ENCODE data around the gene KIF9. TPM values are rescaled to one million over a fixed set of nuclear protein-coding genes. Genes with fewer than 3 reads are reported as not detected.
"Not testable (repeated sequence)": the region's sequence is repeated elsewhere in the genome, so short reads cannot be mapped to it uniquely, and the experiment has no call there.

The KIF9 gene
- total RNA-seq, 1 experiment from 2014 or later, result 13.1 TPM

GRCh38 chr3:47259114-47259513 is 23.5 kb downstream of the KIF9 start:
- TF ChIP-seq SP1 (IDR thresholded peaks at IDR 0.05; ENCODE audit: low read depth) (no peak), CEBPB (IDR thresholded peaks at IDR 0.05; ENCODE audit: low read depth) (no peak), EZH2 (IDR thresholded peaks at IDR 0.05) (no peak), YY1 (IDR thresholded peaks at IDR 0.05; ENCODE audit: extremely low read depth, insufficient replicate concordance, low read depth, low read length) (no peak), FOSL1 (IDR thresholded peaks at IDR 0.05; ENCODE audit: low read depth) (no peak), CBX3 (IDR thresholded peaks at IDR 0.05; ENCODE audit: low read depth) (no peak), ATF3 (IDR thresholded peaks at IDR 0.05) (no peak), SRF (IDR thresholded peaks at IDR 0.05; ENCODE audit: low read depth) (no peak), ZNF274 (IDR thresholded peaks at IDR 0.05; ENCODE audit: low read depth, low read length) (no peak), EGR1 (IDR thresholded peaks at IDR 0.05; ENCODE audit: low read depth) (no peak)
- ChIA-PET POLR2A (no interaction called here), CTCF (no interaction called here)

DNA sequence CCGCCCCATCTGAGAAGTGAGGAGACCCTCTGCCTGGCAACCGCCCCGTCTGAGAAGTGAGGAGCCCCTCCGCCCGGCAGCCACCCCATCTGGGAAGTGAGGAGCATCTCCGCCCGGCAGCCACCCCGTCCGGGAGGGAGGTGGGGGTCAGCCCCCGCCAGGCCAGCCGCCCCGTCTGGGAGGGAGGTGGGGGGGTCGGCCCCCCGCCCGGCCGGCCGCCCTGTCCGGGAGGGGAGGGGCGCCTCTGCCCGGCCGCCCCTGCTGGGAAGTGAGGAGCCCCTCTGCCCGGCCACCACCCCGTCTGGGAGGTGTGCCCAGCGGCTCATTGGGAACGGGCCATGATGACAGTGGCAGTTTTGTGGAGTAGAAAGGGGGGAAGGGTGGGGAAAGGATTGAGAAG is 26.3 kb downstream of the KIF9 start:
- intact Hi-C loops (cut with micrococcal nuclease); H3K36me3 ChIP-seq (ENCODE audit: control insufficient read depth in 1 of 2, insufficient read depth in 2 of 2, low read length in 2 of 2); RAD21 ChIA-PET (ENCODE audit: low non-redundant PET in 1 of 2, low total read pairs in 2 of 2, uncharacterized antibody in 2 of 2, unreplicated experiment in 2 of 2); H2AFZ ChIP-seq (ENCODE audit: low read depth, low read length, poor library complexity, severe bottlenecking); CTCF ChIA-PET; H3K4me1 ChIP-seq (ENCODE audit: control insufficient read depth in 1 of 2, insufficient read depth in 2 of 2, low read length in 2 of 2); ATAC-seq; H3K27ac ChIP-seq (ENCODE audit: low read depth, low read length); H3K9me2 ChIP-seq (ENCODE audit: insufficient read depth); H3K79me2 ChIP-seq (ENCODE audit: insufficient read depth, low read length); H3K4me3 ChIP-seq (replicated peaks in 1 of 2; ENCODE audit: low read depth in 1 of 2, low read length in 2 of 2); H3K27me3 ChIP-seq (ENCODE audit: insufficient read depth, low read length); H3K9me3 ChIP-seq (ENCODE audit: control insufficient read depth in 1 of 2, insufficient read depth in 1 of 2, low read depth in 1 of 2, low read length in 2 of 2); H3K9ac ChIP-seq (ENCODE audit: low read length); POLR2A ChIA-PET; H3K4me2 ChIP-seq (ENCODE audit: low read length); DNase-seq (ENCODE audit: low read depth, low spot score); BruUV-seq (replicated peaks); H4K20me1 ChIP-seq (ENCODE audit: insufficient read depth): not testable (repeated sequence)

More at GRCh38 chr3:47259114-47259513, 23.5 kb downstream of the KIF9 start:
- Histone ChIP-seq H4K20me1 (ENCODE audit: insufficient read depth) (no peaks in the 10 kb centered on the region), H3K9ac (ENCODE audit: low read length) (no peak overlapping the region), H3K4me1 (ENCODE audit: control insufficient read depth in 1 of 2, insufficient read depth in 2 of 2, low read length in 2 of 2) (no peaks in the 10 kb centered on the region), H3K4me3 (replicated peaks in 1 of 2; ENCODE audit: low read depth in 1 of 2, low read length in 2 of 2) (no peak overlapping the region), H3K27ac (ENCODE audit: low read depth, low read length) (no peak overlapping the region), H2AFZ (ENCODE audit: low read depth, low read length, poor library complexity, severe bottlenecking) (no peak overlapping the region), H3K79me2 (ENCODE audit: insufficient read depth, low read length) (no peaks in the 10 kb centered on the region), H3K27me3 (ENCODE audit: insufficient read depth, low read length) (no peaks in the 10 kb centered on the region), H3K9me2 (ENCODE audit: insufficient read depth) (no peaks in the 10 kb centered on the region), H3K36me3 (ENCODE audit: control insufficient read depth in 1 of 2, insufficient read depth in 2 of 2, low read length in 2 of 2) (no peaks in the 10 kb centered on the region), H3K9me3 (ENCODE audit: control insufficient read depth in 1 of 2, insufficient read depth in 1 of 2, low read depth in 1 of 2, low read length in 2 of 2) (no peaks in the 10 kb centered on the region), H3K4me2 (ENCODE audit: low read length) (no peak overlapping the region)
- RAD21 ChIA-PET (ENCODE audit: low non-redundant PET in 1 of 2, low total read pairs in 2 of 2, uncharacterized antibody in 2 of 2, unreplicated experiment in 2 of 2), result no interaction called here
- intact Hi-C loops (cut with micrococcal nuclease), result no loop called here
- no peak for DNase-seq (ENCODE audit: low read depth, low spot score)
- BruUV-seq (replicated peaks), result no TSS peak
- ATAC-seq, result no peak
